Cardiac fibroblast (primary cell): Measurements from ENCODE around the gene MAP7D3.

Experiments used
- DNase-seq, 2 donors: peaks; one replicate each; pipeline versions ENCODE4 v3.0.0 to v3.0.0-alpha.2; 2010; ENCODE audit warnings: low read depth in 2 of 2
- H3K4me3 ChIP-seq, 2 donors: replicated peaks in 1 of 2; 1 replicate in 1 of 2; 2 replicates in 1 of 2; pipeline ENCODE4 v1.5.1; 2011; ENCODE audit warnings: low read depth in 2 of 2, low read length in 2 of 2, mild to moderate bottlenecking in 2 of 2, moderate library complexity in 1 of 2
- CTCF ChIP-seq: IDR thresholded peaks from one replicate; pipeline ENCODE4 v1.5.1; 2011; ENCODE audit warnings: low read depth, mild to moderate bottlenecking, low read length, inconsistent platforms

The MAP7D3 gene

GRCh38 chrX:136163689-136164088 is 87.5 kb downstream of the MAP7D3 start:
- no peak for DNase-seq
- H3K4me3 ChIP-seq = no peak overlapping the region
- no peak for TF ChIP-seq CTCF
